Fibroblast of villous mesenchyme (primary cell): Measurements from ENCODE around the gene CCN5. TPM values are rescaled to one million over a fixed set of nuclear protein-coding genes. Genes with fewer than 3 reads are reported as not detected.
"Not testable (repeated sequence)": the region's sequence is repeated elsewhere in the genome, so short reads cannot be mapped to it uniquely, and the experiment has no call there.

Experiments used
- DNase-seq: peaks from one replicate; pipeline ENCODE4 v3.0.0-alpha.2; 2010; ENCODE audit warnings: low read depth
- H3K4me3 ChIP-seq: 2 replicates; pipeline ENCODE4 v1.5.1; 2011; ENCODE audit warnings: low read depth, mild to moderate bottlenecking, low read length
- total RNA-seq: library from RNA; depleted of rRNA; stranded (reverse); fragments of >200 nt; gene quantifications from 2 replicates; pipeline ENCODE4 v1.2.3, GENCODE V29; 2012
- TF ChIP-seq, protein P1 (sequence below): IDR thresholded peaks from 2 replicates; pipeline ENCODE4 v1.5.1; 2012; ENCODE audit warnings: low read depth, mild to moderate bottlenecking, low read length; ENCODE audit not compliant: insufficient read depth

CCN5 gene
- total RNA-seq, 1 donor, result 1.7 TPM

DNA sequence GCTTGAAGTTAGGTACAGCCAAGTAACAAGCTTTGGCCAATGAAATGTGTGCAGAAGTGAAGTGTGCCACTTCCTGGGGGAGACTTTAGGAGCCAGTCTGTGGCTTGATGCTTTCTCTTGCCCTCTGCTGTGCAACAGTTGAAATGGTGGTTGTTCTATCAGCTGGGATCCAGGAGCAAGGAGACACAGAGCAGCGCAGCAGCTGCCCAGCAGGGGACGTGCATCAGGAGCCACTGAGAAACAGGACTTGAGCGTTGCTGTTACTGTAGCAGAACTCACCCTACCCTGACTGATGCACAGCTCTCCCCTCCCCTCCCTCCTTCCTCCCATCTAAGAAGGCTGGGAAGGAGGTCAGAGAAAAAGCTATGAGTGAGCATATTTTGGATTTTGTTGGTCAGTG lies 18.9 kb upstream of the CCN5 start:
- TF ChIP-seq, protein P1, sequence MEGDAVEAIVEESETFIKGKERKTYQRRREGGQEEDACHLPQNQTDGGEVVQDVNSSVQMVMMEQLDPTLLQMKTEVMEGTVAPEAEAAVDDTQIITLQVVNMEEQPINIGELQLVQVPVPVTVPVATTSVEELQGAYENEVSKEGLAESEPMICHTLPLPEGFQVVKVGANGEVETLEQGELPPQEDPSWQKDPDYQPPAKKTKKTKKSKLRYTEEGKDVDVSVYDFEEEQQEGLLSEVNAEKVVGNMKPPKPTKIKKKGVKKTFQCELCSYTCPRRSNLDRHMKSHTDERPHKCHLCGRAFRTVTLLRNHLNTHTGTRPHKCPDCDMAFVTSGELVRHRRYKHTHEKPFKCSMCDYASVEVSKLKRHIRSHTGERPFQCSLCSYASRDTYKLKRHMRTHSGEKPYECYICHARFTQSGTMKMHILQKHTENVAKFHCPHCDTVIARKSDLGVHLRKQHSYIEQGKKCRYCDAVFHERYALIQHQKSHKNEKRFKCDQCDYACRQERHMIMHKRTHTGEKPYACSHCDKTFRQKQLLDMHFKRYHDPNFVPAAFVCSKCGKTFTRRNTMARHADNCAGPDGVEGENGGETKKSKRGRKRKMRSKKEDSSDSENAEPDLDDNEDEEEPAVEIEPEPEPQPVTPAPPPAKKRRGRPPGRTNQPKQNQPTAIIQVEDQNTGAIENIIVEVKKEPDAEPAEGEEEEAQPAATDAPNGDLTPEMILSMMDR, result no peak
- DNase-seq, result no peak

DNA sequence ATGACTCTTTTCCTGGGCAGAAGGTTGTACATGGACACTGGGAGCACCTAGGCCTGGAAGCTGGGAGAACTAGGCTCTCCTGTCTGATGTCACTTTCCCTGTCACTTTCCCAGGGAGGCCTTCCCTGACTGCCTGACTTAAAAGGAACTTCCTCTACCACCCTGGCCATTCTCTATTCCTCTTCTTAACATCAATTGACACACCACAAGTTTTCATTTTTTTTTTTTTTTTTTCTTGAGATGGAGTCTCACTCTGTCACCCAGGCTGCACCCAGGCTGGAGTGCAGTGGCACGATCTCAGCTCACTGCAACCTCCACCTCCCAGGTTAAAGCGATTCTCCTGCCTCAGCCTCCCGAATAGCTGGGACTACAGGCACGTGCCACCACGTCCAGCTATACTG lies 18.1 kb upstream of the CCN5 start:
- DNase-seq, H3K4me3 ChIP-seq: not testable (repeated sequence)

More for the DNA sequence above, 18.9 kb upstream of the CCN5 start:
- no peak overlapping the region for H3K4me3 ChIP-seq

DNA sequence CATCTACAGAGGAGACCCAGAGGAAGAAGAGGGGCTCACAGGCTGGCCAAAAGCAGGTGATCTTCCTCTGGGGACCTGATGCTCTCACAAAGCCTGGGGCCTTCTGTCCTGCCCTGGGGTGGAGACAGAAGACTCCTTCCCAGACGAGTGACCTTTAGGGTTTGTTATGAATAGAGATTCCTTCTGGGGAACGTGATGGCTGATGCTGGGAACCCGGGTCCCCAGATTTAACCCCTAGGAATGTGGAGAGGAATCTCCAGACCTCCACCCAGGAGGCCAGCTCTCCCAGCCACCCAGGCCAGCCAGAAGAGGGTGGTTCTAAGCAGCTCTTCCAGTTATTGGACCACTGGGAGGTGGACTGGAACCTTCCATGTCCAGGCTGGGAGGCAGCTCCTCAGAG lies 16.8 kb upstream of the CCN5 start:
- H3K4me3 ChIP-seq, result no peak overlapping the region
- TF ChIP-seq, protein P1, result no peak
- no peak for DNase-seq

DNA sequence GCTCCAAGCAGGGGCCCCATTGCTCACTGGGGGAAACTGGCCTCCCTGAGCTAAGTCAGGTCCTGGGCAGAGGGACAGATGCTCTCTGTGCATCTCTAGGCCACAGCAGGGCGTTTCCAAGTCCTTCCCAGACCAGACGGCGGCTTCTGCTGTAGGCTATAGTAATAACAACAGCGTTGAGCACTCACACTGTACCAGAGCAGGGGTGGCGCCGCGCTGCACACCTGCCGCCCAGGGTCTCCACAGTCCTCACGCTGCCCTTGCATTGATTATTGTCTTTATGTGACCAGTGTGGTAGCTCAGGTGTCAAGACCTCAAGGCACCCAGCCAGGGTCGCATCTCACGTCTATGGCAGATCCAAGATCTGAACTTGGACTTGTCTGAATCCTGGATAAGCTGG lies 14.9 kb upstream of the CCN5 start:
- H3K4me3 ChIP-seq, result no peak overlapping the region
- TF ChIP-seq, protein P1, result no peak
- no peak for DNase-seq

DNA sequence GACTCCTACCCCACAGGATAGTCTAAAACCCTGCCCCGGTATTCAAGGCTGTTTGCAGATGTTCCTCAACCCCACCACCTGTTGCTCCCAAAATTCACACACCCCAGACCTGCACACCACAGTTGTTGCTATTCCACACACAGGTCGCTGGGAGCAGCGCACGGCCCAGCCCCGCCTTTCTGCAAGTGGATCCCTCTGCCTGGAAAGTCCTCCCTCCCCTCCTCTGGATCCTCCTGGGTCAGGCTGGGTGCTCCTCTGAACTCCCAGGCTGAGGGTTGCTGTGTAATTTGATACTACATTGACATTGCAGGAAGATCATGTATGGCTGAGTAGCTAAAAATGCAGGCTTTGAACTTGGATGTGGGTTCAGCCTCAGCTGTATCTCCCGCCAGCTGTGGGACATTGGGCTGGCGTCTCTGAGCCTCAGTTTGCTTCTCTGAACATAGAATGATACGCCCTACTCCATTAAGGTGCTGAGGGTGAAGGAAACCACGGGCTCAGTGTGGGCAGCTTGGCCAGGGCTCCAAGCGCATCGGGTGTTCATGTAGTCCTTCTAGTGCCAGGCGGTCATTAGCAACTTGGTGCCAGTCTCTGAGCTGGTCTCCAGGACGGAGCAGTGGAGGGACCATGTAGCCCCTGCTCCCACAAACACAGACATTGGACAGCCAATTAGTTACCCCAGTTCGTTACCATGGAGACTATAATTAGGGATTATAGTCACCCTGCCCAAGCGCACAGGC lies 13.9 kb upstream of the CCN5 start:
- TF ChIP-seq, protein P1, result no peak
- no peak overlapping the region for H3K4me3 ChIP-seq
- DNase-seq, result peak; percentile 84

DNA sequence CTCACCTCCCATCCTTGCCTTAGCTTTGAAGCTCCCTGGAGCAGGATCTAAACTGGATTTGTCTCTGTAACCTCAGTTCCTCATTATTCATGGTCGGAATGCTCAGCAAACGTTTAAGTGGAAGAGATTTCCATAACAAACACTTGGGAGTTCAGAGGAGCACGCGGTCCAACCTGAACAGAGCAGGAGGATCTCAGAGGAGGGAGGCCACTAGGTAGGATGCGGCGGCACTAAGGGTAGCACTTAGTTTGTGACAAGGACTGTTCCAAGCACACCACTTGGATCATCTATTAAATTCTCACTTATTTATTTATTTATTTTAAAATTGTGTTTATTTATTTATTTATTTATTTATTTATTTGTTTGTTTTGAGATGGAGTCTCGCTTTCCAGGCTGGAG lies 13.3 kb upstream of the CCN5 start:
- TF ChIP-seq, protein P1, result no peak
- H3K4me3 ChIP-seq, result no peak overlapping the region
- DNase-seq, result no peak

DNA sequence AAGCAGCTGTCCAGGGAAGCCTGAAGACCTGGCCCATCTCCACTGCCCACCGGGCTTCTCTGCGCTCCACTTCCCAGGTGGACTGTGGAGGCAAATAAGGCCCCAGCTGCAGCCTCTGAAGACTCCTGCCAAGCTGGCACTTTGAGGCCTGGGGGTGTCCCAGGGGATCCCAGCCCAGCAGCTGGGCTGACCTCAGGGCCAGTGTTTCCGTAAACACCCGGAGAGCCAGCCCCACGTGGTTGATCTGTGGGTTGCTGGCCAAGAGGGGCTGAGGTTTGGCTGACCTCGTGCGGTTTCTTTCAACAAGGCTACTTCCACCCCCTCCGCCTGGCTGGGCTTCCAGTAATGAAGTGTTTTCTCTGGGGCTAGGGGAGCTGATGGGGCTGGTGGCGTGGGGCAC lies 12.4 kb upstream of the CCN5 start:
- TF ChIP-seq, protein P1, result no peak
- no peak overlapping the region for H3K4me3 ChIP-seq
- DNase-seq, result peak; percentile 98
